Tongue (tissue), 2 donors: Measurements from ENCODE around the gene TTC39C. TPM values are rescaled to one million over a fixed set of nuclear protein-coding genes. Genes with fewer than 3 reads are reported as not detected.
A peak's percentile ranks its signal among the peaks of the same experiment; 100 is the strongest.

Experiments used
- DNase-seq: peaks from one replicate; pipeline ENCODE4 v3.0.0-alpha.2; 2015
- total RNA-seq: library from RNA; depleted of rRNA; stranded (reverse); fragments of >200 nt; gene quantifications from one replicate; pipeline ENCODE4 v1.2.3, GENCODE V29; 2014

TTC39C gene
- total RNA-seq, 1 donor from 2014 or later, result 15.7 TPM

- DNase-seq, result peak; percentile 33
Measured at GRCh38 chr18:24089076-24089475, 74.5 kb downstream of the TTC39C start.

- DNase-seq, result no peak
Measured at GRCh38 chr18:24089515-24090337, 75.2 kb downstream of the TTC39C start.

- no peak for DNase-seq
Measured at GRCh38 chr18:24090876-24091275, 76.3 kb downstream of the TTC39C start.

DNA sequence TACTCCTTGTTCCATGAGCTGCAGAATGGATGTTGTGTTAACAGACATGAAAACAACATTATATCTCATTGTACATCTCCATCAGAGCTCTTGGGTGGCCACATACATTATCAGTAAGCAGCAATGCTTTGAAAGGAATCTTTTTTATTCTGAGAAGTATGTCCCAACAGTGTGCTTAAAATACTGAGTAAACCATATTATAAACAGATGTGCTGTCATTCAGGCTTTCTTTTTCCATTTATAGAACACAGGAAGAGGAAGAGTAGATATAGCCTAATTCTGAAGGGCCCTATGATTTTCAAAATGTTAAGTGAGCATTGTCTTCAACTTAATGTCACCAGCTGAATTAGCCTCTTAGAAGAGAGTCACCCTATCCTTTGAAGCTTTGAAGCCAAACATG is 80.0 kb downstream of the TTC39C start:
- no peak for DNase-seq

DNA sequence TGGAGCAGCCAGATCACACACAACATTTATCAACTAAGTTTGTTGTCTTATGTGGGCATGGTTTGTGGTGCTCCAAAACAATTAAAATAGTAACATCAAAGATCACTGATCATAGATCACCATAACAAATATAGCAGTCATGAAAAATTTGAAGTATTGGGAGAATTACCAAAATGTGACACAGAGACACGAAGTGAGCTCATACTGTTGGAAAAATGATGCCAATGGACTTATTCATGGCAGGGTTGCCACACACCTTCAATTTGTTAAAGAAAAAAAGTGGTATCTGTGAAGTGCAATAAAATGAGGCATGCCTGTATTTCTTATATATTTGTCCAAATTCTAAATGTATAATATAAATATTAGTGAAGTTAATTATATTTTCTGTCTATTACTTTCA is 81.4 kb downstream of the TTC39C start:
- DNase-seq, result no peak

DNA sequence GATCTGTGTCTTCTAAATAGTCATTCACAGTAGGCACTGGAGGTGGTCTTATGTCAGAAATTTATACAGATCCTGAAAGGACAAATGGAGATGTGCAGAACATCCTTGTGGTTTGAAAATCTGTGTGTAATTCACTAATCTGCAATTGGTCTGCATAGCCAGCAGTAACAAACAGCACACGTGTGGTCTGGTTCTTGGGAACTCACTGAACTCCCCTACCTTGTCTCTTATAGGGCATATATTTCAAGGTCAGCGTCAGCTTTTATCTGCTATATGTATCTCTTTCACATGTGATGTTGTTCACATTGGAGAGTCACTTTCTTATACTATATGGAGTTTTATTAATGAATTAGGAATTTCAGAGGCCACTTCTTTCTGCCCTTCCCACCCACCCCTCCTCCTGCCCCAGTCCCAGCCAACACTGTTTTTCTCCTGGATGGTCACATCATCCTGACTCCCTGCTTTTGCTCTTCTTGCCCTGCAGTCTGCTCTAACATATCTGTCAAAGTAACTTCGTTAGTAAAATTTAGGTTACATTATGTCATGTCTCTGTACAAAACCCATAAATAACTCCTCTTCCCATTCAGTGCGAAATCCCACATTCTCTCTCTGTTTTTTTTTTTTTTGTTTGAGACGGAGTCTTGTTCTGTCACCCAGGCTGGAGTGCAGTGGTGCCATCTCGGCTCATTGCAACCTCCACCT is 88.9 kb downstream of the TTC39C start:
- DNase-seq, result no peak

GRCh38 chr18:24104486-24104885 is 89.9 kb downstream of the TTC39C start:
- no peak for DNase-seq

GRCh38 chr18:24108641-24109040 is 94.1 kb downstream of the TTC39C start:
- no peak for DNase-seq

- DNase-seq, result no peak
Measured at GRCh38 chr18:24111936-24112335, 97.4 kb downstream of the TTC39C start.

DNA sequence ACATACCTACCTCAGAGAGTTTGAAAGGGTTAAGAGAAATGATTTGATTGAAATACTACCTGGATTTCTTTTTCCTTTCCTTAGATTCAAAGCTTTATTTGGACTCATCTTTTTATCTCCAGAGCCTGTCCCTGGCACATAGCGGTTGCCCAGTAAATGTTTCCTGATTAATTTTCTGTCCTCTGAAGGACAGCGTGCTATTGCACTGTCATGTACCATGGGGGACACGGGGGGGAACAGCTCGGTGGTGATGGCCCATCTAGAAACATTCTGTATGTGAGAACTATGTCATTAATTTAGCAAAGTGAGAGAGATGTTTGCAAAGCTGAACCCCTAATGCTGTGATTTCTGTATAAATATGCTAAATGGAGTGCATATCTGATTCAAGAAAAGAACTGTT is 97.9 kb downstream of the TTC39C start:
- DNase-seq, result no peak

GRCh38 chr18:24112874-24113615 is 98.5 kb downstream of the TTC39C start:
- DNase-seq, result no peak

DNA sequence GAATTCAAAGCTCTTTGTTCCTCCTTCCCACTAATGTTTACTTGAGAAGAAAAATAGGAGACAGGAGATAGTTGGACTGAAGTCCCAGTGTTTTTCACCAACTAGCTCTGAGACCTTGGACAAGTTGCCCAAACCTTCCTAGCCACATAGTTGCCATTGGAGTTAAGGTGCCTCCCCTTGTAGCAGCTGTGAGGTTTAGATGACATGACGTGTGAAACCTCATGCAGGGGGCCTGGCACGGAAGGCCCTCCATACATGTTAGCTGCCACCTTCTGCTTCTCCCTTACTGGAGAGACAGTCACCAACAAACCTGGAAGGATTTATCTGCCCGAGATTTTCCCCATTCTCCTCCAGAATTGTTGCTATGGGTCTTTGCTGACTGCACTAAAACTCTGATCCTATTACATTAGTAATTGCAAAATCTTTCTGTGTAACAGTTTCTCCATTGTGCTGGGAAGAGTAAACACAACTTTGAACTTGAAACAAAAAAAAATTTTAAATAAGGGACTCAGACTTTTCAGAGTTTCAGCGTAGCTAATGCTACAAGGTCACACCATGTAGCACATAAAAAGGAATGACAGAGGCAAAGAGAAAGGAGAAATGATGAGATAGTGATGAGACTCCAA is 100.5 kb downstream of the TTC39C start:
- DNase-seq, result no peak

- DNase-seq, result no peak
Measured at GRCh38 chr18:24115628-24116027, 101.1 kb downstream of the TTC39C start.

DNA sequence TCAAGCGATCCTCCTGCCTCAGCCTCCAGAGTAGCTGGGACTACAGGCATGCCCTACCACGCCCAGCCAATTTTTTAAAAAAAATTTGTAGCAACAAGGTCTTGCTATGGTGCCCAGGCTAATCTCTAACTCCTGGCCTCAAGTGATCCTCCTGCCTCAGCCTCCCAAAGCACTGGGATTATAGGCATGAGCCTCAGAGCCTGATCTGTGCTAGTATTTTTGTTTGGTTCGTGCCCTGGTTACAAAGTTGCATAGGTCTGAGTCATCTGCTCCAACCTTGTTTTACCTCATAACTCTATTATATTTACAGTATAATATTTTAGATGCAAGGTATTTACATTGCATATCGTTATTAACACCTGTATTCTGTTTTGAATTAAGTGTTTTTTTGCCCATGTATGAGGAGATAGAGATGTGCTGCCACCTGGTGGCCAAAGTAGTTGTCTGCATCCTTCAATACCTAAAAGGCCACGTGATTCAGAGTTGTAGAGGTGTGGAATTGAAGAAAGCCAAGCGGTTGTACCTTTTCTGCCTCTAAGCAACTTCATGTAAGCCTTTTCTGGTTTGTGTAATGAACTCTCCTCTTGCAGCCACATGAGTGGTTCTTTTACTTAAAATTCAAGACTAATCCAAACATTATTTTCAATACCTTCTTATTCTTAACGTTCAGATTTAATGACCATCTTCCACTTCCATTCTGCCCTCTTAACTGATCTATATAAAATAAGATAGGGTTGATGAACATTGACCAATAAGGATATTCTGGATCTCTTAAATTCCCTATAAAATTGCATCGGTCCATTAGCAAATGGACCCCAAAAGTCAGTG is 104.4 kb downstream of the TTC39C start:
- peak; percentile 90 for DNase-seq

- no peak for DNase-seq
Measured at GRCh38 chr18:24120676-24121075, 106.1 kb downstream of the TTC39C start.

DNA sequence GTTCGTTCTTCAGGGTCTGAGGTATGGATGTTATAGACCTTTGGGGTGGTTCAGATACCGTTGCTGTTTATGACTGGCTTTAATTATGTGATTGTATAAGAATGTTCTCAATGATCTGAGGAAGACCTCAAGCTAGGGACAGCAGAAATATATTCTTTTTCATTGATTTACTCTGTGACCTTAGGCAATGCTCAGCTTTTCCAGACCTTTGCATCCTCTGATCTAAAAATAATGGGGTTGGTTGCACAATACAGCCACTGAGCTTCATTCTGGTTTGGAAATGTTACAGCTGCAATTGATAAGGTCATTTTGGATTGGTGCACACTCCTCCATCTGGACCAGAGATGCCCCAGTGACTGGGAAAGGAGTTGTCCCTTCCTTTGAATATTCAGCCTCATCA is 107.1 kb downstream of the TTC39C start:
- DNase-seq, result no peak

GRCh38 chr18:24126155-24126961 is 111.8 kb downstream of the TTC39C start:
- no peak for DNase-seq

GRCh38 chr18:24127735-24128134 is 113.2 kb downstream of the TTC39C start:
- no peak for DNase-seq

- no peak for DNase-seq
Measured at GRCh38 chr18:24128700-24129099, 114.1 kb downstream of the TTC39C start.

- no peak for DNase-seq
Measured at GRCh38 chr18:24130494-24130893, 115.9 kb downstream of the TTC39C start.

DNA sequence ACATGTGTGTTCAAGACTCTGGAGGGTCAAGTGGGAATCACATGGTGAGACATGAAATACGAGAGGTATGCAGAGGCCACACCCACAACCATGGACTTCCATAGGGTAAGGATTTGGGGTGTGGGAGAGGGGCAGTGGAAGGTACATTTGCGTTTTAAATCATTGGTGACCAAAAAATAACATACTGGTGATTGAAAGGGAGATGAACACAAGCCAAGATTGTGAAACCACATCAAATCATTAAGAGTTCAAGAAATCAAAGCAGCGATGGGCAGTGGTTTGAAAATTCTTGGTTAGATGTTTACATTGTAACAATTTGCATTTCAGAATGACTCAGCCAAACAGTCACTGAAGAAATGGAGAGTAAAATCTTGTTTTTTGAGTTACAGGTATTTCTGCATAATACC is 122.4 kb downstream of the TTC39C start:
- DNase-seq, result no peak
